HepG2 (cell line): Measurements from ENCODE around the gene DNASE1. TPM values are rescaled to one million over a fixed set of nuclear protein-coding genes. Genes with fewer than 3 reads are reported as not detected.
A peak's percentile ranks its signal among the peaks of the same experiment; 100 is the strongest.

Source experiments
- ARID2 ChIP-seq: sonication (generic); formaldehyde crosslinking; IDR thresholded peaks from 2 replicates; pipeline ENCODE4 v1.8.1; 2022; ENCODE audit warnings: mild to moderate bottlenecking, missing genetic modification reagents, borderline replicate concordance
- ASH2L ChIP-seq: fragments of 300-600, 200-600 bp; sonication (generic); IDR thresholded peaks from 2 replicates; pipeline ENCODE4 v1.7.0; 2017; ENCODE audit warnings: low read depth, mild to moderate bottlenecking, moderate library complexity, mixed read lengths, low read length; ENCODE audit not compliant: insufficient read length
- CEBPB ChIP-seq: IDR thresholded peaks from 2 replicates; pipeline ENCODE4 v1.6.1; 2011; ENCODE audit warnings: low read depth, low read length, improper control_type of control experiment, borderline replicate concordance
- EED ChIP-seq: sonication (generic); formaldehyde crosslinking; IDR thresholded peaks from 2 replicates; pipeline ENCODE4 v1.5.0; 2020; ENCODE audit warnings: mild to moderate bottlenecking, missing genetic modification reagents
- ELF3 ChIP-seq: IDR thresholded peaks from 2 replicates; pipeline ENCODE4 v1.6.1; 2016; ENCODE audit warnings: missing genetic modification reagents, missing compliant biosample characterization
- HNF4A ChIP-seq: sonication (generic); formaldehyde crosslinking; IDR thresholded peaks from 2 replicates; pipeline ENCODE4 v1.4.0; 2020; ENCODE audit warnings: missing genetic modification reagents
- HNF4G ChIP-seq, 2 experiments: sonication (generic) in 1 of 2; formaldehyde crosslinking in 1 of 2; IDR thresholded peaks; 2 replicates each; pipeline versions ENCODE4 v1.4.0 to v1.6.1; 2011 to 2020; ENCODE audit warnings: borderline replicate concordance in 2 of 2, low read depth in 2 of 2, mild to moderate bottlenecking in 2 of 2, low read length in 1 of 2, missing genetic modification reagents in 1 of 2, moderate library complexity in 1 of 2
- HOMEZ ChIP-seq: IDR thresholded peaks from 2 replicates; pipeline ENCODE4 v1.6.1; 2016; ENCODE audit warnings: low read depth
- KAT8 ChIP-seq: IDR thresholded peaks from 2 replicates; pipeline ENCODE4 v1.6.1; 2016; ENCODE audit warnings: missing genetic modification reagents, missing compliant biosample characterization
- NCOA1 ChIP-seq: sonication (generic); formaldehyde crosslinking; IDR thresholded peaks from 2 replicates; pipeline ENCODE4 v1.9.0; 2021; ENCODE audit warnings: missing genetic modification reagents
- RELA ChIP-seq: sonication (generic); formaldehyde crosslinking; IDR thresholded peaks from 2 replicates; pipeline ENCODE4 v1.4.0; 2020; ENCODE audit warnings: missing genetic modification reagents
- SALL2 ChIP-seq: sonication (generic); formaldehyde crosslinking; IDR thresholded peaks from 2 replicates; pipeline ENCODE4 v1.8.1; 2023; ENCODE audit warnings: mild to moderate bottlenecking, missing genetic modification reagents, inconsistent platforms
- SAP130 ChIP-seq: IDR thresholded peaks from 2 replicates; pipeline ENCODE4 v1.6.1; 2016; ENCODE audit warnings: low read depth
- SMAD1 ChIP-seq: sonication (generic); formaldehyde crosslinking; IDR thresholded peaks from 2 replicates; pipeline ENCODE4 v1.4.0; 2020; ENCODE audit warnings: missing genetic modification reagents, low read depth, mild to moderate bottlenecking, borderline replicate concordance
- SOX13 ChIP-seq, 3 experiments: fragments of 450-650 bp in 1 of 3; sonication (generic) in 1 of 3; formaldehyde crosslinking in 1 of 3; IDR thresholded peaks in 2 of 3; conservative IDR thresholded peaks in 1 of 3; 2 replicates each; pipeline versions ENCODE4 v1.5.0 to v1.6.1; 2016 to 2020; ENCODE audit warnings: antibody characterized with exemption in 1 of 3, mild to moderate bottlenecking in 1 of 3, missing compliant biosample characterization in 1 of 3, missing genetic modification reagents in 1 of 3, moderate library complexity in 1 of 3
- ZNF143 ChIP-seq: sonication (generic); formaldehyde crosslinking; IDR thresholded peaks from 2 replicates; pipeline ENCODE4 v1.4.0; 2020; ENCODE audit warnings: missing genetic modification reagents
- ZNF274 ChIP-seq: sonication (generic); formaldehyde crosslinking; IDR thresholded peaks from 2 replicates; pipeline ENCODE4 v1.5.1; 2020; ENCODE audit warnings: mild to moderate bottlenecking, missing genetic modification reagents
- ZSCAN20 ChIP-seq: sonication (generic); formaldehyde crosslinking; IDR thresholded peaks from 2 replicates; pipeline ENCODE4 v1.4.0; 2020; ENCODE audit warnings: missing genetic modification reagents, mild to moderate bottlenecking, borderline replicate concordance
- ZSCAN9 ChIP-seq: IDR thresholded peaks from 2 replicates; pipeline ENCODE4 v1.6.1; 2016; ENCODE audit warnings: borderline replicate concordance
- polyA plus RNA-seq, 8 experiments: library from polyadenylated mRNA; depleted of rRNA in 3 of 8; stranded (reverse) in 7 of 8; unstranded in 1 of 8; fragments of >200 nt; fragmentation: Illumina TruSeq in 4 of 8; extraction: Trizol in 4 of 8; gene quantifications; 2 replicates each; pipeline versions ENCODE4 v1.2.1 to v1.2.3, GENCODE V29; 2011 to 2016; ENCODE audit warnings: low read depth in 4 of 8, missing spikeins in 1 of 8, mixed read lengths in 1 of 8; ENCODE audit not compliant: insufficient read depth in 1 of 8
- total RNA-seq, 5 experiments: library from RNA; depleted of rRNA; stranded (reverse); fragments of >200 nt; fragmentation: Illumina TruSeq; extraction: Trizol; gene quantifications; 2 replicates each; pipeline ENCODE4 v1.2.3, GENCODE V29; 2016; ENCODE audit warnings: low read depth in 1 of 5
- TF ChIP-seq, protein P1 (sequence below): sonication (generic); formaldehyde crosslinking; IDR thresholded peaks from 2 replicates; pipeline ENCODE4 v1.5.1; 2020; ENCODE audit warnings: missing genetic modification reagents, mild to moderate bottlenecking, borderline replicate concordance
- TF ChIP-seq, protein P2 (sequence below): sonication (generic); formaldehyde crosslinking; IDR thresholded peaks from 2 replicates; pipeline ENCODE4 v1.4.0; 2020; ENCODE audit warnings: missing genetic modification reagents, borderline replicate concordance
- TF ChIP-seq, protein P3 (sequence below): sonication (generic); IDR thresholded peaks from 2 replicates; pipeline ENCODE4 v1.6.1; 2016; ENCODE audit warnings: low read depth, borderline replicate concordance

Gene DNASE1
- total and polyA plus RNA-seq, 2 of the 13 experiments (the other 11 are each of a cell fraction or from before 2014, with no cell fraction given): 7.1 to 11.1 TPM

- TF ChIP-seq, protein P1, sequence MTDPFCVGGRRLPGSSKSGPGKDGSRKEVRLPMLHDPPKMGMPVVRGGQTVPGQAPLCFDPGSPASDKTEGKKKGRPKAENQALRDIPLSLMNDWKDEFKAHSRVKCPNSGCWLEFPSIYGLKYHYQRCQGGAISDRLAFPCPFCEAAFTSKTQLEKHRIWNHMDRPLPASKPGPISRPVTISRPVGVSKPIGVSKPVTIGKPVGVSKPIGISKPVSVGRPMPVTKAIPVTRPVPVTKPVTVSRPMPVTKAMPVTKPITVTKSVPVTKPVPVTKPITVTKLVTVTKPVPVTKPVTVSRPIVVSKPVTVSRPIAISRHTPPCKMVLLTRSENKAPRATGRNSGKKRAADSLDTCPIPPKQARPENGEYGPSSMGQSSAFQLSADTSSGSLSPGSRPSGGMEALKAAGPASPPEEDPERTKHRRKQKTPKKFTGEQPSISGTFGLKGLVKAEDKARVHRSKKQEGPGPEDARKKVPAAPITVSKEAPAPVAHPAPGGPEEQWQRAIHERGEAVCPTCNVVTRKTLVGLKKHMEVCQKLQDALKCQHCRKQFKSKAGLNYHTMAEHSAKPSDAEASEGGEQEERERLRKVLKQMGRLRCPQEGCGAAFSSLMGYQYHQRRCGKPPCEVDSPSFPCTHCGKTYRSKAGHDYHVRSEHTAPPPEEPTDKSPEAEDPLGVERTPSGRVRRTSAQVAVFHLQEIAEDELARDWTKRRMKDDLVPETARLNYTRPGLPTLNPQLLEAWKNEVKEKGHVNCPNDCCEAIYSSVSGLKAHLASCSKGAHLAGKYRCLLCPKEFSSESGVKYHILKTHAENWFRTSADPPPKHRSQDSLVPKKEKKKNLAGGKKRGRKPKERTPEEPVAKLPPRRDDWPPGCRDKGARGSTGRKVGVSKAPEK (CRISPR knock-in tag): no peak
- TF ChIP-seq, protein P2, sequence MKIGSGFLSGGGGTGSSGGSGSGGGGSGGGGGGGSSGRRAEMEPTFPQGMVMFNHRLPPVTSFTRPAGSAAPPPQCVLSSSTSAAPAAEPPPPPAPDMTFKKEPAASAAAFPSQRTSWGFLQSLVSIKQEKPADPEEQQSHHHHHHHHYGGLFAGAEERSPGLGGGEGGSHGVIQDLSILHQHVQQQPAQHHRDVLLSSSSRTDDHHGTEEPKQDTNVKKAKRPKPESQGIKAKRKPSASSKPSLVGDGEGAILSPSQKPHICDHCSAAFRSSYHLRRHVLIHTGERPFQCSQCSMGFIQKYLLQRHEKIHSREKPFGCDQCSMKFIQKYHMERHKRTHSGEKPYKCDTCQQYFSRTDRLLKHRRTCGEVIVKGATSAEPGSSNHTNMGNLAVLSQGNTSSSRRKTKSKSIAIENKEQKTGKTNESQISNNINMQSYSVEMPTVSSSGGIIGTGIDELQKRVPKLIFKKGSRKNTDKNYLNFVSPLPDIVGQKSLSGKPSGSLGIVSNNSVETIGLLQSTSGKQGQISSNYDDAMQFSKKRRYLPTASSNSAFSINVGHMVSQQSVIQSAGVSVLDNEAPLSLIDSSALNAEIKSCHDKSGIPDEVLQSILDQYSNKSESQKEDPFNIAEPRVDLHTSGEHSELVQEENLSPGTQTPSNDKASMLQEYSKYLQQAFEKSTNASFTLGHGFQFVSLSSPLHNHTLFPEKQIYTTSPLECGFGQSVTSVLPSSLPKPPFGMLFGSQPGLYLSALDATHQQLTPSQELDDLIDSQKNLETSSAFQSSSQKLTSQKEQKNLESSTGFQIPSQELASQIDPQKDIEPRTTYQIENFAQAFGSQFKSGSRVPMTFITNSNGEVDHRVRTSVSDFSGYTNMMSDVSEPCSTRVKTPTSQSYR: peak; percentile 88
- TF ChIP-seq CEBPB: no peak
- TF ChIP-seq SOX13 (IDR thresholded peaks at IDR 0.05): no peak
- peak in 1 of 2 experiments; percentile 27; a peak in 1 of 4 replicates for TF ChIP-seq SOX13 (CRISPR knock-in tag; conservative IDR thresholded peaks at IDR 0.05 in 1 of 2, IDR thresholded peaks at IDR 0.05 in 1 of 2)
- no peak for TF ChIP-seq SMAD1 (CRISPR knock-in tag)
- TF ChIP-seq HOMEZ (CRISPR knock-in tag): no peak
- peak; percentile 49; the same call in 1 of the 2 replicates for TF ChIP-seq HNF4G (IDR thresholded peaks at IDR 0.05; ENCODE audit: borderline replicate concordance, low read depth, low read length)
- TF ChIP-seq HNF4G (CRISPR knock-in tag; IDR thresholded peaks at IDR 0.05; ENCODE audit: borderline replicate concordance, low read depth): no peak
- no peak for TF ChIP-seq NCOA1 (CRISPR knock-in tag)
- no peak for TF ChIP-seq RELA
- no peak for TF ChIP-seq SALL2 (CRISPR knock-in tag)
- TF ChIP-seq ZSCAN20 (CRISPR knock-in tag): no peak
- TF ChIP-seq KAT8 (CRISPR knock-in tag): 0 out of 2 replicates have a peak, but pooled peaks have one; percentile 25
- TF ChIP-seq EED (CRISPR knock-in tag): no peak
- peak; percentile 58 for TF ChIP-seq SAP130 (CRISPR knock-in tag)
- TF ChIP-seq ZNF143 (CRISPR knock-in tag): no peak
- no peak for TF ChIP-seq ZNF274
- no peak for TF ChIP-seq ZSCAN9
- peak; percentile 25 for TF ChIP-seq ASH2L
- TF ChIP-seq ELF3 (CRISPR knock-in tag): 0 out of 2 replicates have a peak, but pooled peaks have one; percentile 48
- peak; percentile 57 for TF ChIP-seq HNF4A (CRISPR knock-in tag)
- TF ChIP-seq ARID2 (CRISPR knock-in tag): no peak
- TF ChIP-seq, protein P3, sequence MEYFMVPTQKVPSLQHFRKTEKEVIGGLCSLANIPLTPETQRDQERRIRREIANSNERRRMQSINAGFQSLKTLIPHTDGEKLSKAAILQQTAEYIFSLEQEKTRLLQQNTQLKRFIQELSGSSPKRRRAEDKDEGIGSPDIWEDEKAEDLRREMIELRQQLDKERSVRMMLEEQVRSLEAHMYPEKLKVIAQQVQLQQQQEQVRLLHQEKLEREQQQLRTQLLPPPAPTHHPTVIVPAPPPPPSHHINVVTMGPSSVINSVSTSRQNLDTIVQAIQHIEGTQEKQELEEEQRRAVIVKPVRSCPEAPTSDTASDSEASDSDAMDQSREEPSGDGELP: no peak; the same call in 1 of the 2 replicates
These were observed 17.0 kb upstream of the DNASE1 start (continued) for GRCh38 chr16:3637371-3637923.
